Endothelial cell (in vitro differentiated cells): ENCODE results near the gene HERC2. TPM values are rescaled to one million over a fixed set of nuclear protein-coding genes. Genes with fewer than 3 reads are reported as not detected.
"Not testable (repeated sequence)": the region's sequence is repeated elsewhere in the genome, so short reads cannot be mapped to it uniquely, and the experiment has no call there.

Experiments
- DNase-seq: peaks from one replicate; pipeline ENCODE4 v3.0.0; 2021; ENCODE audit warnings: low spot score
- H3K27ac Mint-ChIP-seq: one replicate; pipeline ENCODE4 v1.8.0; 2021; ENCODE audit warnings: mixed read lengths, inconsistent platforms; ENCODE audit not compliant: unreplicated experiment
- H3K27me3 Mint-ChIP-seq: one replicate; pipeline ENCODE4 v1.8.0; 2021; ENCODE audit warnings: mild to moderate bottlenecking, moderate library complexity, mixed read lengths, inconsistent platforms; ENCODE audit not compliant: unreplicated experiment
- H3K36me3 Mint-ChIP-seq: one replicate; pipeline ENCODE4 v1.8.0; 2021; ENCODE audit warnings: mild to moderate bottlenecking, low read depth, mixed read lengths, inconsistent platforms; ENCODE audit not compliant: unreplicated experiment
- H3K4me1 Mint-ChIP-seq: one replicate; pipeline ENCODE4 v1.8.0; 2021; ENCODE audit warnings: mild to moderate bottlenecking, mixed read lengths, inconsistent platforms; ENCODE audit not compliant: unreplicated experiment
- H3K4me3 Mint-ChIP-seq: one replicate; pipeline ENCODE4 v1.8.0; 2021; ENCODE audit warnings: mild to moderate bottlenecking, mixed read lengths, inconsistent platforms; ENCODE audit not compliant: unreplicated experiment
- H3K9me3 Mint-ChIP-seq: one replicate; pipeline ENCODE4 v1.8.0; 2021; ENCODE audit warnings: mixed read lengths, inconsistent platforms; ENCODE audit not compliant: unreplicated experiment
- total RNA-seq: library from RNA; stranded (reverse); fragmentation: NEBNext Ultra II Directional; extraction: Animal tissue kit (Norgen Biotek cat#: 25700); gene quantifications from one replicate; pipeline ENCODE4 v1.2.1, GENCODE V29; 2021; ENCODE audit not compliant: unreplicated experiment
- TF ChIP-seq, protein P1 (sequence below): fragments of 200-600 bp; sonication (generic); IDR thresholded peaks from one replicate; pipeline ENCODE4 v1.5.0; 2021; ENCODE audit warnings: antibody characterized with exemption; ENCODE audit not compliant: unreplicated experiment

Gene HERC2
- total RNA-seq, 1 donor from 2014 or later, result 84.6 TPM

GRCh38 chr15:28140062-28140461 lies 181.9 kb downstream of the HERC2 start:
- Mint-ChIP-seq H3K36me3 (peaks cover 68% of the 10 kb centered on the region), H3K27me3 (no peaks in the 10 kb centered on the region), H3K4me3 (no peak overlapping the region), H3K27ac (no peak overlapping the region), H3K9me3 (peaks cover 3% of the 10 kb centered on the region), H3K4me1 (no peaks in the 10 kb centered on the region)
- TF ChIP-seq, protein P1, sequence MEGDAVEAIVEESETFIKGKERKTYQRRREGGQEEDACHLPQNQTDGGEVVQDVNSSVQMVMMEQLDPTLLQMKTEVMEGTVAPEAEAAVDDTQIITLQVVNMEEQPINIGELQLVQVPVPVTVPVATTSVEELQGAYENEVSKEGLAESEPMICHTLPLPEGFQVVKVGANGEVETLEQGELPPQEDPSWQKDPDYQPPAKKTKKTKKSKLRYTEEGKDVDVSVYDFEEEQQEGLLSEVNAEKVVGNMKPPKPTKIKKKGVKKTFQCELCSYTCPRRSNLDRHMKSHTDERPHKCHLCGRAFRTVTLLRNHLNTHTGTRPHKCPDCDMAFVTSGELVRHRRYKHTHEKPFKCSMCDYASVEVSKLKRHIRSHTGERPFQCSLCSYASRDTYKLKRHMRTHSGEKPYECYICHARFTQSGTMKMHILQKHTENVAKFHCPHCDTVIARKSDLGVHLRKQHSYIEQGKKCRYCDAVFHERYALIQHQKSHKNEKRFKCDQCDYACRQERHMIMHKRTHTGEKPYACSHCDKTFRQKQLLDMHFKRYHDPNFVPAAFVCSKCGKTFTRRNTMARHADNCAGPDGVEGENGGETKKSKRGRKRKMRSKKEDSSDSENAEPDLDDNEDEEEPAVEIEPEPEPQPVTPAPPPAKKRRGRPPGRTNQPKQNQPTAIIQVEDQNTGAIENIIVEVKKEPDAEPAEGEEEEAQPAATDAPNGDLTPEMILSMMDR, result no peak
- DNase-seq, result no peak

GRCh38 chr15:28137408-28138039 lies 184.5 kb downstream of the HERC2 start:
- H3K9me3 Mint-ChIP-seq, H3K27ac Mint-ChIP-seq, H3K4me3 Mint-ChIP-seq, H3K4me1 Mint-ChIP-seq, H3K27me3 Mint-ChIP-seq, DNase-seq: not testable (repeated sequence)
- H3K36me3 Mint-ChIP-seq, result peaks cover 51% of the 10 kb centered on the region

DNA sequence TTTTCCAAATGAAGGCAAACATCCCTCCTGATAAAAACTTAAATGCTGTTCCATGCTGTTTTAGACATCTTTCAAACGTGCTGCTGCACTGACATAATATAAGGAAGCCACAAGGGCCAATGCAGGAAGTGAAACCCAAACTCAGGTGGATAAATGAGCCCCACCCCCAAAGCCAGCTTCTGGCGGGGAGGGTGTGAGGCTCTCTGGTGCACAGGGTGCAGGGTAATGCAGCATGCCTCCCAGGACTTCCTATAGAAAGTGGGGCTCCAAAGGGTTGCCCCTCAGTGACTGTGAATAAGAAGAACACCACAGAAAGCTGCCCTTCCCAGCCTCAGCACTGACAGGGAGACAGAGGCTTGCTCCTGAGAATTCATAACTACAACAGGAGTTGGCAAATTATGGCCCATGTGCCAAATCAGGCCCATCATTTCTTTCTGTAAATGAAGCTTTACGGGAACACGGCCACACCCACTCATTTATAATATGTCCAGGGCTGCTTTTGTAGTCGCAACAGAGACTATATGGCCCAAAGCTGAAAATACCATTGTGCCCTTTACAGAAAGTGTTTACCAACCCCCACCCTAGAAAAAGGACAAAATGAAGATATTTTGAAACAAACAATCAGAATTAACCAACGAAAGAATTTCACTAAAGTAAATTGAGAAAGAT lies 185.6 kb downstream of the HERC2 start:
- not testable (repeated sequence) for H3K27ac Mint-ChIP-seq, DNase-seq, H3K4me3 Mint-ChIP-seq, H3K9me3 Mint-ChIP-seq, H3K4me1 Mint-ChIP-seq, H3K27me3 Mint-ChIP-seq
- peaks cover 43% of the 10 kb centered on the region for H3K36me3 Mint-ChIP-seq

DNA sequence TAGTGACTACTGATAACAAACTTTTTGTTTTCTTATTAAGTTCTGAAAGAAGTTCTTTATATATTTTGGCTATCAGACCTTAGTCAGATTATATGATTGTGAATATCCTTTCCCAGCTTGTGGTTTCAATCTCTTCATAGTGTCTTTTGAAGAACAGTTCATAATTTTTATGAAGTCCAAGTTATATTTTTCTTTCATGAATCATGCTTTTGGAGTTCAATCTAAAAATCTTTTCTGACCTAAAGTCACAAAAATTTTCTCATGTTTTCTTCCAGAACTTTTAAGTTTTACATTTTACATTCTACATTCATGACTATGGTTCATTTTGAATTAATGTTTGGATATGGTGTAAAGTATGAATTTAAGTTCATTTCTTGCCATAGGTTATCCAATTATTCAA lies 188.7 kb downstream of the HERC2 start:
- TF ChIP-seq, protein P1, result no peak
- Mint-ChIP-seq H3K9me3 (no peaks in the 10 kb centered on the region), H3K27me3 (peaks cover 3% of the 10 kb centered on the region), H3K4me1 (no peaks in the 10 kb centered on the region), H3K27ac (no peak overlapping the region), H3K36me3 (peaks cover 34% of the 10 kb centered on the region), H3K4me3 (no peak overlapping the region)
- DNase-seq, result no peak

DNA sequence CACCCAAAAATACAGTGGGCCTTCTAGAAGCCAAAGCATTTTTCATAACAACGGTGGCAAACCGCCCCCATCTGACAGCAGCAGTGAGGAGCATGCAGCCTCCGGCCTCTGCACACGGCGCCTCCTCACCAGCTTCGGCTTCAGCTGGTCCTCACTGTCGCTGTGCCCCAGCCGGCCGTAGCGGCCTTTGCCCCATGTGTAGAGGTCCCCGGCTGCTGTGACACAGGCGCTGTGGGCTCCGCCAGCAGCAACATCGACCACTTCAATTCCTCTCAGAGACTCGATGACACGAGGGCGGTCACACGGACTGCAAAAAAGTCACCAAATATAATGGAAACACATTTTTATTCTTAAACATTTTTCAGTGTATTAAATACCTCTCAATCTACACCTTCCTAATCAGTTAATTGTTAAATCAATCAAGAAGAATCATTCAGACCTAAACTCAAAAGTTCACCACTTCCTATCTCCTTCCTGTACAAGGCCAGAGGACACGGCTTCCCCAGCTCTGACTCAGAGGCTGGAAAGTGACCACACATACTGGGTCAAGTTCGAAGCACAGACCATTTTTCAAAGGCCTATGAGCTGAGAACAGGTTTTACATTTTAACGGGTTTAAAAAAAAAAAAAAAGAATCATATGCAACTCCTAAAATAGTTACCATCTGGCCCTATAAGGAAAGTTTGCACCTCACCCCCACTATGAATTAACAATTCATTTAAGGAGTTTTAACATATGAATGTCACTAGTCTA lies 189.3 kb downstream of the HERC2 start:
- no peaks in the 10 kb centered on the region for H3K9me3 Mint-ChIP-seq
- H3K4me1 Mint-ChIP-seq, result no peaks in the 10 kb centered on the region
- TF ChIP-seq, protein P1, result no peak
- no peak overlapping the region for H3K27ac Mint-ChIP-seq
- H3K36me3 Mint-ChIP-seq, result peaks cover 34% of the 10 kb centered on the region
- DNase-seq, result no peak
- H3K4me3 Mint-ChIP-seq, result no peak overlapping the region
- H3K27me3 Mint-ChIP-seq, result peaks cover 3% of the 10 kb centered on the region
